Naive thymus-derived CD4-positive, alpha-beta T cell (primary cell): ENCODE results near the gene STX3. TPM values are rescaled to one million over a fixed set of nuclear protein-coding genes. Genes with fewer than 3 reads are reported as not detected.

Experiments
- ATAC-seq: fragments of 150-1000 bp; cut with Tn5 transposase; 2 replicates; pipeline ENCODE4 v1.10.0; 2021; ENCODE audit warnings: mild to moderate bottlenecking, moderate library complexity
- CTCF ChIA-PET: fragments of 350-600 bp; sonication (Branson Sonifier 250); formaldehyde crosslinking; loops from one replicate; lab custom pipeline; 2021; ENCODE audit warnings: antibody characterized with exemption; lab: Charles Lee
- POLR2A ChIA-PET: fragments of 350-600 bp; sonication (Branson Sonifier 250); formaldehyde crosslinking; loops from one replicate; lab custom pipeline; 2021; ENCODE audit warnings: antibody characterized with exemption, inconsistent platforms; lab: Charles Lee
- DNase-seq, 9 donors: peaks; one replicate each; pipeline versions ENCODE4 v3.0.0 to v3.0.0-alpha.2; 2020 to 2022; ENCODE audit warnings: mixed read lengths in 1 of 9
- H3K27ac ChIP-seq: one replicate; pipeline ENCODE4 v1.7.0; 2013; ENCODE audit warnings: mild to moderate bottlenecking, low read depth, low read length, moderate library complexity
- H3K27me3 ChIP-seq, 2 donors: one replicate each; pipeline ENCODE4 v1.7.0; 2013; ENCODE audit warnings: low read length in 2 of 2, mild to moderate bottlenecking in 2 of 2, moderate library complexity in 2 of 2; ENCODE audit not compliant: control insufficient read depth in 2 of 2, insufficient read depth in 2 of 2
- H3K36me3 ChIP-seq, 3 experiments: 1 replicate in 2 of 3; 2 replicates in 1 of 3; pipeline ENCODE4 v1.7.0; 2013; ENCODE audit warnings: low read length in 3 of 3, mild to moderate bottlenecking in 3 of 3, moderate library complexity in 1 of 3; ENCODE audit not compliant: insufficient read depth in 3 of 3, control insufficient read depth in 2 of 3
- H3K4me1 ChIP-seq, 2 donors: one replicate each; pipeline ENCODE4 v1.7.0; 2013; ENCODE audit warnings: low read length in 2 of 2, mild to moderate bottlenecking in 2 of 2, moderate library complexity in 1 of 2; ENCODE audit not compliant: control insufficient read depth in 2 of 2, insufficient read depth in 2 of 2
- H3K4me3 ChIP-seq: 2 replicates; pipeline ENCODE4 v1.7.0; 2013; ENCODE audit warnings: mild to moderate bottlenecking, low read length
- H3K9me3 ChIP-seq, 3 experiments: 1 replicate in 2 of 3; 2 replicates in 1 of 3; pipeline ENCODE4 v1.7.0; 2013; ENCODE audit warnings: low read length in 3 of 3; ENCODE audit not compliant: control insufficient read depth in 2 of 3
- H3K27ac Mint-ChIP-seq, 9 donors: one replicate each; pipeline ENCODE4 v1.8.0; 2020 to 2022; ENCODE audit warnings: mixed read lengths in 9 of 9, mild to moderate bottlenecking in 8 of 9, moderate library complexity in 5 of 9, inconsistent platforms in 2 of 9
- H3K27me3 Mint-ChIP-seq, 5 donors: one replicate each; pipeline ENCODE4 v1.8.0; 2021 to 2022; ENCODE audit warnings: mixed read lengths in 5 of 5, mild to moderate bottlenecking in 1 of 5
- H3K36me3 Mint-ChIP-seq, 5 donors: one replicate each; pipeline ENCODE4 v1.8.0; 2020 to 2022; ENCODE audit warnings: mixed read lengths in 5 of 5, mild to moderate bottlenecking in 3 of 5, inconsistent platforms in 1 of 5
- H3K4me1 Mint-ChIP-seq, 7 donors: one replicate each; pipeline ENCODE4 v1.8.0; 2020 to 2022; ENCODE audit warnings: mixed read lengths in 7 of 7, mild to moderate bottlenecking in 3 of 7, inconsistent platforms in 1 of 7
- H3K4me3 Mint-ChIP-seq, 10 donors: one replicate each; pipeline ENCODE4 v1.8.0; 2020 to 2022; ENCODE audit warnings: mild to moderate bottlenecking in 10 of 10, mixed read lengths in 10 of 10, moderate library complexity in 6 of 10, inconsistent platforms in 2 of 10
- H3K9me3 Mint-ChIP-seq, 11 donors: one replicate each; pipeline ENCODE4 v1.8.0; 2020 to 2022; ENCODE audit warnings: mixed read lengths in 11 of 11, mild to moderate bottlenecking in 4 of 11, inconsistent platforms in 1 of 11, moderate library complexity in 1 of 11
- intact Hi-C, 2 donors: fragments of 100-400 bp; cut with micrococcal nuclease; formaldehyde crosslinking; loops; one replicate each; pipeline ENCODE4 v1.15.1; 2023
- polyA plus RNA-seq, 2 donors: library from polyadenylated mRNA; unstranded; fragments of 300-500 nt; fragmentation: Illumina TruSeq; gene quantifications; one replicate each; pipeline ENCODE4 v1.2.3, GENCODE V29; 2021
- total RNA-seq, 6 experiments: library from RNA in 5 of 6; stranded (reverse) in 5 of 6; gene quantifications; 1 replicate in 5 of 6; 2 replicates in 1 of 6; pipeline ENCODE4 v1.2.3 and lab custom pipeline; 2021 to 2026

STX3 gene
- total and polyA plus RNA-seq, 7 experiments from 2014 or later = 3.5 to 67.4 (median 10.7) TPM

DNA sequence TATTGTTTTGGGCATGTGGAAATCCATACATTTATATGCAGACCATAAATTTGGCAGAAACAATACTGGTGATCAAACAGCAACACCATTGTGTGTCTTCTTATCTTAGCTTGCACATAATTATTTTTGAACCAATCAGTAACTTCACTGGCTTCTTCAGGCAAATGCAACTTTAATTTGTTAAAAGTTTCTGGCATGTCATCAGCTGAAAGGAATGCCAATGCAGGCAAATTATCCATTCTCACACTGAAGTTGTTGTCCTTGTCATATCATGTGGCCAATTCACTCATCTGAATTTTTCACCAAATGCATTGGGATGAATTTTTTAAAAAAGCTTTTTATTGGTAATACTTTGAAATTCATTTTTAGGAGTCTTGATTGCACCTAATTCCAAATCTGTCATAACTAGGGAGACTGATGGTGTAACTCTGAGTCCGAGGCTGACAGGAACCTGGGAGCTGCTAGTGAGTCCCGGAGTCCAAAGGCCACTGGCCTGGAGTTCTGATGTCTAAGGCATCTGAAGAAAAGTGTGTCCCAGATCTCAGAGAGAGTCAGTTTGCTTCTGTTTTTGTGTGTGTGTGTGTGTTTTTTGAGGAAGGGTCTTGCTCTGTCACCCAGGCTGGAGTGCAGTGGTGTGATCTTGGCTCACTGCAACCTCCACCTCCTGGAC, 24.1 kb upstream of the STX3 start:
- no peak overlapping the region for H3K4me3 ChIP-seq
- H3K27me3 ChIP-seq = no peaks in the 10 kb centered on the region
- Mint-ChIP-seq H3K36me3 (peaks cover 0 to 1% (median 0%) of the 10 kb centered on the region in 5 donors), H3K4me3 (no peak overlapping the region), H3K27me3 (peaks cover 0 to 12% (median 0%) of the 10 kb centered on the region in 5 donors), H3K27ac (no peak overlapping the region), H3K4me1 (peaks cover 0 to 12% (median 0%) of the 10 kb centered on the region in 7 donors), H3K9me3 (peaks cover 0 to 8% (median 0%) of the 10 kb centered on the region in 11 donors)
- H3K9me3 ChIP-seq = no peaks in the 10 kb centered on the region
- H3K36me3 ChIP-seq = no peaks in the 10 kb centered on the region
- ChIA-PET CTCF (interaction anchor here (0.7 kb wide), 1 partner anchor 26 kb away, joined by 3 read pairs; no protein-coding TSS in a partner anchor), POLR2A (no interaction called here)
- H3K4me1 ChIP-seq = no peaks in the 10 kb centered on the region
- intact Hi-C loops = no loop called here
- H3K27ac ChIP-seq = no peak overlapping the region
- DNase-seq (no peak), ATAC-seq (no peak)

DNA sequence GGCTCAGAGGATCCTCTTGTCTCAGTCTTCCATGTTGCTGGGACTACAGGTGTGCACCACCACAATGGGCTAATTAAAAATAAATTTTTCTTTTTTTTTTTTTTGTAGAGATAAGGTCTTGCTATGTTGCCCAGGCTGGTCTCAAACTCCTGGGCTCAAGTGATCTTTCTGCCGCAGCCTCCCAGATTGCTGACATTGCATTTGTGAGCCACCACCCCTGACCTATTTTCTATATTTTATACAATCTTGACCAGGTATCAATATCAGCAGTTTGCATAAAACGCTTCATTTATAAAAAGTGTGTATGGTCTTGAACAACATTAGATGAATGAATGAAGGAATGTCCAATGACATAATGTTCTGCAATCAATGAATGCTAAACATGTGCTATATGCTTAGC, 9.1 kb upstream of the STX3 start:
- H3K4me3 ChIP-seq = no peak overlapping the region
- Mint-ChIP-seq H3K9me3 (no peaks in the 10 kb centered on the region), H3K27me3 (peaks cover 26 to 48% (median 36%) of the 10 kb centered on the region in 5 donors), H3K27ac (no peak overlapping the region), H3K4me1 (no peaks in the 10 kb centered on the region), H3K4me3 (no peak overlapping the region), H3K36me3 (peaks cover 0 to 6% (median 0%) of the 10 kb centered on the region in 5 donors)
- no peaks in the 10 kb centered on the region for H3K9me3 ChIP-seq
- H3K27me3 ChIP-seq = no peaks in the 10 kb centered on the region
- H3K4me1 ChIP-seq = no peaks in the 10 kb centered on the region
- DNase-seq (no peak), ATAC-seq (no peak)
- no peak overlapping the region for H3K27ac ChIP-seq
- intact Hi-C loops = no loop called here
- ChIA-PET CTCF (no interaction called here), POLR2A (interaction anchor here (1.0 kb wide), 1 partner anchor 59 kb away, joined by 3 read pairs; no protein-coding TSS in a partner anchor)
- no peaks in the 10 kb centered on the region for H3K36me3 ChIP-seq

DNA sequence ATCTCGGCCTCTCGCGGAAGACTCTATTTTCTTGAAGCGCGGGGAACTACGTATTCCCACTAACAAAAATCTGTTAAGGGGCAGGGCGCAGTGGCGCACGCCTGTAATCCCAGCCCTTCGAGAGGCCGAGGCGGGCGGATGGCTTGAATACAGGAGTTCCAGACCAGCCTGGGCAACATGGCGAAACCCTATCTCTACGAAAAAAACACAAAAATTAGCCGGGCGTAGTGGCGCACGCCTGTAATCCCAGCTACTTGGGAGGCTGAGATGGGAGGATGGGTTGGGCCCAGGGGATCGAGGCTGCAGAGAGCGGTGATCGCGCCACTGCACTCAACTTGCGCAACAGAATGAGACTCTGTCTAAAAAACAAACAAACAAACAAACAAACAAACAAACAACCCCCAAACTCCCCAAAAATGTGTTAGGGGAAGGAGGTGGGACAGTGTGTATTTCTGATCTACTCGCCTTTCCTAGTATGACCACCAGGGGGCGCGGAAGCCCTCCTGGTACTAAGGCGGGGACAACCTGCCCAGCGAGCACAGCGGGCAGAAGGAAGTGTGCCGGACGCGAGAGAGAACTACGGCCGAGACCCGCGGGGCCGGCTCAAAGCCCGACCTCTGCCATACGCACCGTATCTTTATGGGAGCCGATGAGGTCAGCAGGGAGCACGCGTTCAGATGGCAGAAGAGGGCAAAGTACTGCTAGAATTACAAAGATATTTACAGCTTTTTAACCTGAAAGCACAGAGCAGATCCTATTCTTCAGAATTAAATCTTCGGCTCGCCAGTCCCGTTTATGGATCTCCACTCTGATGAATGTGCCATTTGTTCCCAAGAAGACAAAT, 1.3 kb upstream of the STX3 start:
- Histone ChIP-seq H3K9me3 (no peaks in the 10 kb centered on the region), H3K27me3 (no peaks in the 10 kb centered on the region), H3K4me3 (peak overlapping the region; percentile 91), H3K36me3 (no peaks in the 10 kb centered on the region), H3K27ac (peak overlapping the region; percentile 61), H3K4me1 (peaks cover 8 to 12% of the 10 kb centered on the region in 2 donors)
- H3K27ac Mint-ChIP-seq = peak overlapping the region; percentile 32 to 88 (median 71)
- H3K36me3 Mint-ChIP-seq = peaks cover 0 to 11% (median 0%) of the 10 kb centered on the region in 5 donors
- H3K27me3 Mint-ChIP-seq = peaks cover 6 to 15% (median 10%) of the 10 kb centered on the region in 5 donors
- H3K9me3 Mint-ChIP-seq = no peaks in the 10 kb centered on the region
- H3K4me1 Mint-ChIP-seq = peaks cover 11 to 35% (median 23%) of the 10 kb centered on the region in 7 donors
- intact Hi-C loops = loop anchor here (1.0 to 10.0 kb wide), 10 partner anchors 18 to 609 kb away; partner anchors contain the start of genes FAM111A (in 1 of the 2) and MRPL16 (in 1 of the 2)
- DNase-seq = peak; percentile 65 to 84 (median 75)
- H3K4me3 Mint-ChIP-seq = peak overlapping the region; percentile 90 to 98 (median 95)
- peak; percentile 80 for ATAC-seq
- ChIA-PET POLR2A (interaction anchor here (0.6 to 4.0 kb wide), 5 partner anchors 13 to 957 kb away, joined by 3 to 24 read pairs (median 5); partner anchors contain the start of gene PATL1), CTCF (interaction anchor here (0.7 to 5.5 kb wide), 11 partner anchors 12 to 82 kb away, joined by 3 to 79 read pairs (median 10); partner anchors contain the start of gene MRPL16)

DNA sequence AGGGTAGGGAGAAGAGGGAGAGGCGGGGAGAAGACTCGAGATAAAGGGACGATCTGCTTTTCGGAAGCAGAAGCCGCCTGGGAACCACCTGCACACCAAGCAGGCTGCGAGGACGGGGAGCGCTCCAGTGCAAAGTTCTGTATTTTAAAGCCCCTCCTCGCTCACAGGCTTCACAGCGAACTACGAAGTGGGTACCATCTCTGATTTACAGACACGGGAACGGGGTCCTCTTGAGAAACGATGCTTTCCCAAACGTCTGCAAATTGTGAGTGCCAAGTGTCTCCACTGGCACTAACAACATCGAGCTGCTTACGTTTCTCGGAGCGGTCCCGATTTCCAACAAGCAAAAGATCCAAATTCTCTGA, 700 bp upstream of the STX3 start:
- intact Hi-C loops = loop anchor here (1.0 to 10.0 kb wide), 10 partner anchors 18 to 610 kb away; partner anchors contain the start of genes FAM111A (in 1 of the 2) and MRPL16 (in 1 of the 2)
- DNase-seq (peak in 3 of 9 donors; percentile 13 to 28 (median 20)), ATAC-seq (peak; percentile 26)
- H3K27ac Mint-ChIP-seq = peak overlapping the region in 8 of 9 donors; percentile 32 to 88 (median 74)
- peaks cover 11 to 39% (median 23%) of the 10 kb centered on the region in 7 donors for H3K4me1 Mint-ChIP-seq
- H3K4me3 Mint-ChIP-seq = peak overlapping the region; percentile 90 to 98 (median 95)
- POLR2A ChIA-PET = interaction anchor here (0.6 to 4.0 kb wide), 6 partner anchors 12 to 958 kb away, joined by 3 to 24 read pairs (median 4); partner anchors contain the start of gene PATL1
- H3K27me3 Mint-ChIP-seq = peaks cover 3 to 15% (median 4%) of the 10 kb centered on the region in 5 donors
- peak overlapping the region; percentile 91 for H3K4me3 ChIP-seq
- H3K9me3 Mint-ChIP-seq = no peaks in the 10 kb centered on the region
- CTCF ChIA-PET = interaction anchor here (0.8 to 5.5 kb wide), 10 partner anchors 11 to 83 kb away, joined by 3 to 79 read pairs (median 12); partner anchors contain the start of gene MRPL16
- peak overlapping the region; percentile 61 for H3K27ac ChIP-seq
- H3K9me3 ChIP-seq = no peaks in the 10 kb centered on the region
- H3K36me3 ChIP-seq = no peaks in the 10 kb centered on the region
- no peaks in the 10 kb centered on the region for H3K27me3 ChIP-seq
- peaks cover 0 to 11% (median 0%) of the 10 kb centered on the region in 5 donors for H3K36me3 Mint-ChIP-seq
- peaks cover 8 to 12% of the 10 kb centered on the region in 2 donors for H3K4me1 ChIP-seq

DNA sequence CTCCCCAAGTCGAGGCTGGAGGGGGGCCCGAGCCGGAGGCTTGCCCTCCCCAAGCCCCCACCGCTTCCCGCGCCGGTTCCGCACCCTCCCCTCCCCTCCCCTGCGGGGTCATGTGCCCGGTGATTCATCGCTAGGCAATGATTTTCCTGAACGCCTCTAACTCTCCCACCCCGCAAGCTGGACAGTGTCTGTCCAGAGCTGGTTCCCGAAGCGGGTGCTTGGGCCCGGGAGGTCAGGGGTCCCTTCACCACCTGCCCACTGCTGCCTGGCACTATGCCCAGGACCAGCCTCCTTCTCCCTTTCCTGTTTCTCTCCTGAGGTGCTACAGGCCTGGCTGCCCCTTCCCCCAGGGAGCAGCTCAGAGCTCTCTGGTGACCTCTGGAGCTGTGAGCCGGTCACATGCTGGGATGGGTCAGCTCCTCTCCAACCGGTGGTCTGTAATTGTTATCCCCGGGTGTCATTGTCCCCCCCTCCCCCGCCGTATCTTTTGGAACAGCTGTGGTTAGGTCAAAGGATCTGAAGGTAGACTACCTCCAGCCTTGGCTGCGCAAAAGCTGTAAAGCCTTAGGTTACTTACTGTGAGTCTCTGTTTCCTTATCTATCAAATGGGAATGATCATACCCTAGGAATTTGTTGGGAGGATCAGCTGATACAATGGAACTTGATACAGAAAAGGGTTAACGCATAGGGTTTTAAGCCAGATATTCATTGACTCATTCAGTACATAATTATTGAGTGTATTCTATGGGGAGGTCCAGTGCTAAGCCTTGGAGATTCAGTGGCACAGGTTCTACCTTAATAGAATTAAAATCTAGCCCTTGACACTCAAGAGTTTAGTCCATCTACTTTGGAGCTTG, 753 bp downstream of the STX3 start:
- POLR2A ChIA-PET = interaction anchor here (0.8 to 4.0 kb wide), 6 partner anchors 11 to 87 kb away, joined by 3 to 24 read pairs (median 3); partner anchors contain the start of gene MRPL16
- intact Hi-C loops = loop anchor here (1.0 to 10.0 kb wide), 12 partner anchors 11 to 611 kb away; partner anchors contain the start of genes MRPL16 (in 2 of the 2), DTX4 (in 1 of the 2), FAM111A (in 1 of the 2) and PATL1 (in 1 of the 2)
- CTCF ChIA-PET = interaction anchor here (0.5 to 5.5 kb wide), 11 partner anchors 10 to 87 kb away, joined by 3 to 79 read pairs (median 6); partner anchors contain the start of genes MRPL16 and PATL1
- Mint-ChIP-seq H3K4me1 (peaks cover 11 to 42% (median 23%) of the 10 kb centered on the region in 7 donors), H3K9me3 (no peaks in the 10 kb centered on the region), H3K36me3 (peaks cover 0 to 14% (median 0%) of the 10 kb centered on the region in 5 donors), H3K4me3 (peak overlapping the region; percentile 79 to 96 (median 86)), H3K27ac (peak overlapping the region in 8 of 9 donors; percentile 34 to 90 (median 66)), H3K27me3 (peaks cover 0 to 15% (median under 1%) of the 10 kb centered on the region in 5 donors)
- ATAC-seq = peak; percentile 66
- Histone ChIP-seq H3K36me3 (no peaks in the 10 kb centered on the region), H3K27ac (peak overlapping the region; percentile 61), H3K4me3 (peak overlapping the region; percentile 91), H3K27me3 (no peaks in the 10 kb centered on the region), H3K4me1 (peaks cover 8 to 12% of the 10 kb centered on the region in 2 donors), H3K9me3 (no peaks in the 10 kb centered on the region)
- peak in 4 of 9 donors; percentile 32 to 51 (median 41) for DNase-seq
